GM12878 (cell line): ENCODE measurements around the gene FBXW7. TPM values are rescaled to one million over a fixed set of nuclear protein-coding genes. Genes with fewer than 3 reads are reported as not detected.

Experiments
- ATAC-seq: fragments of 200-7000 bp; cut with Tn5 transposase; 3 replicates; pipeline ENCODE4 v1.9.1; 2020; ENCODE audit warnings: mild to moderate bottlenecking, moderate library complexity
- BruUV-seq: library from RNA; stranded (reverse); fragments of 400-500 nt; replicated peaks from 2 replicates; lab custom pipeline; 2021; lab: Mats Ljungman, UMichigan
- CTCF ChIA-PET: fragments of 300-600 bp; sonication (Branson Sonifier 250); formaldehyde crosslinking; extraction: SDS; loops from one replicate; lab custom pipeline; 2021; ENCODE audit warnings: inconsistent platforms; lab: Yijun Ruan, JAX
- POLR2A ChIA-PET: fragments of 350-600 bp; formaldehyde crosslinking; extraction: SDS; loops from one replicate; lab custom pipeline; 2021; ENCODE audit warnings: inconsistent platforms; lab: Charles Lee
- RAD21 ChIA-PET: fragments of 300-600 bp; sonication (Branson Sonifier 250); formaldehyde crosslinking; loops from one replicate; lab custom pipeline; 2023; ENCODE audit warnings: antibody characterized with exemption; ENCODE audit not compliant: unreplicated experiment; lab: Charles Lee
- SMC1A ChIA-PET: fragments of 300-600 bp; sonication (Branson Sonifier 250); formaldehyde crosslinking; loops from one replicate; lab custom pipeline; 2023; ENCODE audit not compliant: unreplicated experiment, uncharacterized antibody; lab: Charles Lee
- DNase-seq: peaks from one replicate; pipeline ENCODE4 v3.0.0-alpha.2; 2011; ENCODE audit warnings: low read depth, low spot score
- FAIRE-seq: peaks from 3 replicates; lab custom pipeline; 2011; peaks lifted over from hg19 to GRCh38; lab: Jason Lieb, UNC
- H2AFZ ChIP-seq: 2 replicates; pipeline ENCODE4 v1.6.0; 2011; ENCODE audit warnings: low read depth, low read length, control low read depth; ENCODE audit not compliant: control insufficient read depth
- H3K27ac ChIP-seq: 2 replicates; pipeline ENCODE4 v1.5.1; 2011; ENCODE audit warnings: control low read depth; ENCODE audit not compliant: control insufficient read depth, insufficient read depth
- H3K27me3 ChIP-seq, 2 experiments: replicated peaks in 1 of 2; 2 replicates each; pipeline versions ENCODE4 v1.6.0 to v1.6.1; 2011; ENCODE audit warnings: low read length in 1 of 2; ENCODE audit not compliant: control insufficient read depth in 2 of 2, insufficient read depth in 2 of 2
- H3K36me3 ChIP-seq, 2 experiments: 2 replicates each; pipeline ENCODE4 v1.5.1; 2011; ENCODE audit warnings: low read length in 1 of 2; ENCODE audit not compliant: control insufficient read depth in 2 of 2, insufficient read depth in 2 of 2
- H3K4me1 ChIP-seq: 2 replicates; pipeline ENCODE4 v1.6.1; 2011; ENCODE audit warnings: mild to moderate bottlenecking, low read length, moderate library complexity, mixed read lengths; ENCODE audit not compliant: control insufficient read depth, insufficient read depth
- H3K4me2 ChIP-seq: 2 replicates; pipeline ENCODE4 v1.6.0; 2011; ENCODE audit warnings: control low read depth; ENCODE audit not compliant: control insufficient read depth, insufficient read depth
- H3K4me3 ChIP-seq: fragments of 200-600 bp; sonication (generic); 2 replicates; pipeline ENCODE4 v1.5.1; 2016
- H3K79me2 ChIP-seq: 2 replicates; pipeline ENCODE4 v1.6.0; 2011; ENCODE audit warnings: low read length; ENCODE audit not compliant: control insufficient read depth, insufficient read depth
- H3K9ac ChIP-seq: 2 replicates; pipeline ENCODE4 v1.8.0; 2011; ENCODE audit warnings: low read length, control low read depth, mixed read lengths; ENCODE audit not compliant: control insufficient read depth, insufficient read depth
- H3K9me3 ChIP-seq: replicated peaks from 3 replicates; pipeline ENCODE4 v1.5.1; 2011; ENCODE audit warnings: mild to moderate bottlenecking, low read length; ENCODE audit not compliant: control insufficient read depth, insufficient read depth
- H4K20me1 ChIP-seq: 2 replicates; pipeline ENCODE4 v1.6.0; 2011; ENCODE audit not compliant: control insufficient read depth, insufficient read depth
- BCL3 ChIP-seq: IDR thresholded peaks from 2 replicates; pipeline ENCODE4 v1.6.1; 2011; ENCODE audit warnings: borderline replicate concordance, low read depth, mild to moderate bottlenecking, moderate library complexity, low read length; ENCODE audit not compliant: insufficient read depth, poor library complexity, severe bottlenecking
- CBFB ChIP-seq: IDR thresholded peaks from 2 replicates; pipeline ENCODE4 v1.6.1; 2016; ENCODE audit warnings: antibody characterized with exemption, low read depth
- EP300 ChIP-seq, 2 experiments: fragments of 150-350 bp in 1 of 2; IDR thresholded peaks; 2 replicates each; pipeline ENCODE4 v1.6.1; 2011 to 2012; ENCODE audit warnings: low read depth in 2 of 2, low read length in 2 of 2, borderline replicate concordance in 1 of 2, improper control_type of control experiment in 1 of 2, inconsistent platforms in 1 of 2; ENCODE audit not compliant: control insufficient read depth in 1 of 2
- RUNX3 ChIP-seq: IDR thresholded peaks from 2 replicates; pipeline ENCODE4 v1.6.1; 2012; ENCODE audit warnings: low read length, inconsistent platforms
- ZBTB11 ChIP-seq: fragments of 450-650 bp; formaldehyde crosslinking; IDR thresholded peaks from 2 replicates; pipeline ENCODE4 v1.5.0; 2022; ENCODE audit warnings: mild to moderate bottlenecking, missing genetic modification characterization
- ZBTB33 ChIP-seq: fragments of 450-650 bp; IDR thresholded peaks from 2 replicates; pipeline ENCODE4 v1.6.1; 2017; ENCODE audit warnings: mild to moderate bottlenecking
- WGBS: methylation state at CpG from one replicate; pipeline ENCODE4 v1.1.6; 2016; ENCODE audit warnings: low lambda C conversion rate; ENCODE audit not compliant: insufficient replicate concordance, insufficient coverage; ENCODE audit errors: missing lambda C conversion rate; 5-methylcytosine and 5-hydroxymethylcytosine counted together
- in situ Hi-C: fragments of 300-500 bp; cut with MboI; formaldehyde crosslinking; loops from 9 replicates; pipeline ENCODE4 v1.14.3; 2018; ENCODE audit warnings: mixed read lengths
- intact Hi-C: fragments of 100-400 bp; cut with micrococcal nuclease; formaldehyde crosslinking; loops from one replicate; pipeline ENCODE4 v1.14.2; 2022; ENCODE audit not compliant: unreplicated experiment
- polyA plus RNA-seq, 11 experiments: library from polyadenylated mRNA; depleted of rRNA in 4 of 11; unstranded in 6 of 11; stranded (reverse) in 5 of 11; fragments of >200 nt; fragmentation: Nextera tagmentation in 4 of 11; fragmentation: Illumina TruSeq in 1 of 11; extraction: Ambion mirVana in 4 of 11; extraction: Trizol in 1 of 11; gene quantifications; 1 replicate in 1 of 11; 2 replicates in 10 of 11; pipeline versions ENCODE4 v1.2.1 to v1.2.3, GENCODE V29; 2011 to 2016; ENCODE audit warnings: inconsistent platforms in 2 of 11, missing spikeins in 2 of 11, low read depth in 1 of 11
- total RNA-seq, 4 experiments: library from RNA; depleted of rRNA in 3 of 4; stranded (reverse); fragments of >200 nt in 3 of 4; fragmentation: Illumina TruSeq in 1 of 4; extraction: Trizol in 1 of 4; gene quantifications; 2 replicates each; pipeline versions ENCODE4 v1.2.1 to v1.2.3, GENCODE V29; 2013 to 2021

Gene FBXW7
- total and polyA plus RNA-seq, 10 of the 15 experiments (the other 5 are each of a cell fraction or from before 2014, with no cell fraction given), result 35.8 to 118 (median 47.2) TPM

GRCh38 chr4:152310257-152310656 is 225.6 kb downstream of the FBXW7 start:
- H3K9ac ChIP-seq, result no peak overlapping the region
- H3K4me3 ChIP-seq, result no peak overlapping the region
- DNase-seq (no peak), ATAC-seq (peak; percentile 51), FAIRE-seq (no peak)
- 53% methylated on average over 2 of the region's 2 CpGs for WGBS
- H3K4me2 ChIP-seq, result no peak overlapping the region
- RAD21 ChIA-PET, result interaction anchor here (0.6 kb wide), 1 partner anchor 47 kb away, joined by 3 read pairs; no protein-coding TSS in a partner anchor
- no peaks in the 10 kb centered on the region for H3K27me3 ChIP-seq
- no peaks in the 10 kb centered on the region for H3K9me3 ChIP-seq
- H3K4me1 ChIP-seq, result no peaks in the 10 kb centered on the region
- POLR2A ChIA-PET, result no interaction called here
- H3K79me2 ChIP-seq, result no peaks in the 10 kb centered on the region
- intact Hi-C loops (no loop called here), in situ Hi-C loops (no loop called here)
- no peaks in the 10 kb centered on the region for H3K36me3 ChIP-seq
- CTCF ChIA-PET, result no interaction called here
- H4K20me1 ChIP-seq, result no peaks in the 10 kb centered on the region
- BruUV-seq, result no TSS peak
- TF ChIP-seq ZBTB33, result no peak
- TF ChIP-seq RUNX3, result peak; percentile 31; the same call in 1 of the 2 replicates
- SMC1A ChIA-PET, result interaction anchor here (0.7 kb wide), 1 partner anchor 15 kb away, joined by 4 read pairs; no protein-coding TSS in a partner anchor
- no peak overlapping the region for H2AFZ ChIP-seq
- H3K27ac ChIP-seq, result no peak overlapping the region

- intact Hi-C loops, result loop anchor here (10.0 kb wide), 1 partner anchor 245 kb away; no protein-coding TSS in a partner anchor
- ChIA-PET SMC1A (interaction anchor here (0.7 kb wide), 1 partner anchor 16 kb away, joined by 4 read pairs; no protein-coding TSS in a partner anchor), CTCF (no interaction called here)
- TF ChIP-seq ZBTB11 (CRISPR knock-in tag) (no peak), BCL3 (no peak), CBFB (no peak), EP300 (IDR thresholded peaks at IDR 0.05; ENCODE audit: borderline replicate concordance in 1 of 2, control insufficient read depth in 1 of 2, low read depth in 2 of 2, low read length in 2 of 2) (no peak)
Observed at GRCh38 chr4:152309418-152309817, 226.5 kb downstream of the FBXW7 start.

More at GRCh38 chr4:152309418-152309817, 226.5 kb downstream of the FBXW7 start:
- H4K20me1 ChIP-seq, result no peaks in the 10 kb centered on the region
- no peak overlapping the region for H3K27ac ChIP-seq
- no peaks in the 10 kb centered on the region for H3K27me3 ChIP-seq
- no peaks in the 10 kb centered on the region for H3K79me2 ChIP-seq
- DNase-seq (no peak), ATAC-seq (no peak), FAIRE-seq (no peak)
- no peak overlapping the region for H3K4me2 ChIP-seq
- ChIA-PET POLR2A (no interaction called here), RAD21 (no interaction called here)
- WGBS, result 95% methylated on average over 2 of the region's 2 CpGs
- no peak overlapping the region for H3K9ac ChIP-seq
- in situ Hi-C loops, result no loop called here
- no TSS peak for BruUV-seq
- H3K4me3 ChIP-seq, result no peak overlapping the region
- no peak overlapping the region for H2AFZ ChIP-seq
- H3K9me3 ChIP-seq, result no peaks in the 10 kb centered on the region
- H3K36me3 ChIP-seq, result no peaks in the 10 kb centered on the region
- H3K4me1 ChIP-seq, result no peaks in the 10 kb centered on the region
